Stimulated activated CD4-positive, alpha-beta T cell treated with anti-CD3 and anti-CD28 coated beads, TNF-alpha, amount 100 ng/mL, for 48 hours (primary cell): Measurements from ENCODE around the gene COG5.

Experiments used
- DNase-seq, 3 donors: peaks; one replicate each; pipeline ENCODE4 v3.0.0-alpha.2; 2020; ENCODE audit warnings: low read depth in 3 of 3

The COG5 gene

GRCh38 chr7:107563775-107564552, at the start of gene COG5, which contains the start of gene DUS4L:
Gene COG5 (minus strand): TSS chr7:107563920. CDS start chr7:107563896, 24 bp downstream.
Gene DUS4L (plus strand): TSS chr7:107563971. CDS start chr7:107567071, 3,100 bp downstream.
- peak; percentile 68 to 82 (median 72) for DNase-seq

DNA sequence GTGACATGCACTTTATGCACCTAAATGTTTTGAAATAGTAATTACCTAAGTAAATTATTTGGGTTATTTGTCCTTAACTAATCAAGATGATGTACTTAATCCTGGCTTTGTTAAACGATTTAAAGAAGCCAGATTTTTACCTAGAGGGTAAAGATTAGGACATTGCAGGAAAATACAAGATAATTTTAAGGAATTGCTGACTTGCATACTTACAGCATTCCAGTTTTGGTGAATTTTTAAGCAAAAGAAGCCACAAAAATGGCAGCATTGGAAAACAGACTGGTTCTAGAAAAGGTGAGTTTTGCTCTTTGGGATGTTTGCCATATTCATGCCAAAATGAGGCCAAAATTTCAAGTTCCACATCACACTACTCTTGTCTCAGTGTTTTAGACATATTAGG, 49.7 kb upstream of the COG5 start:
- DNase-seq: no peak

GRCh38 chr7:107610323-107610722, 46.6 kb upstream of the COG5 start:
- no peak for DNase-seq

DNA sequence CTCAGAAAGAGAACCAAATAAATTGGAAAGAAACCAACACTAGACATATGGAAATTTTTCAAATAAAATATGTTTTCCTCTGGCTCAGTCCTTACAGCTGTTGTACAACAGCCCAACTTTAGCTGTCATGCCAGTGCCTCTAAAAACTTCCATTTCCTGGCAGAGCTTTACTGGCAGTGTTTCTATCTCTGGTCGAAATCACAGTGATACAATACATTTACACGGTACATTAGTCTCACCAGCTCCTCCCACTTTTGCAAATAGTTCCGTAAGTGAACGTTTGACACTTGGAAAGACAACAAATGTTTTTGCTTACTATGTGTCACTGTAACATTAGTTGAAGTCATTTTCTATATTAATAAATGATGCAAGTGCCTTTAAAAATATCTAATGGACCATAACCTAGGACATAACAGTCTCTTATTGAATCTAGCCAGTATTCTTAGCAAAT, 46.1 kb upstream of the COG5 start:
- DNase-seq: no peak

DNA sequence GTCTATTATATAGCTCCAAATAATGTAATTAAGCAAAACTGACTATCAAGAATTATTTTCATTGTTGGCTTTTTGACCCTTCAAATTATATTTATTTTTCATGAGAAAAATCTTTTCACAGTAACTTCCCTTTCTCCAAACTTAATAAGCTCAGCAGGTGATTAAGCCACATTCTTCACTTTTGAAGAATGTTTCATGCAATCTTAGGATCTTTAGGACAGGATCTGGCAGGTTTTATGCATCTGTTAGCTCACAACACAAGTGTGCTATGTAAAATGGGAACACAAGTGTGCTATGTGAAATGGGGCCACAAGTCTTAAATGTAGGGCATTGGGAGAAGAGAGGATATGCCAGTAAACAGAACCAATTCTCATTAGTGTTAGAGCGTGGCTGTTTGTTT, 42.6 kb upstream of the COG5 start:
- no peak for DNase-seq

GRCh38 chr7:107605218-107605815, 41.6 kb upstream of the COG5 start:
- no peak for DNase-seq

DNA sequence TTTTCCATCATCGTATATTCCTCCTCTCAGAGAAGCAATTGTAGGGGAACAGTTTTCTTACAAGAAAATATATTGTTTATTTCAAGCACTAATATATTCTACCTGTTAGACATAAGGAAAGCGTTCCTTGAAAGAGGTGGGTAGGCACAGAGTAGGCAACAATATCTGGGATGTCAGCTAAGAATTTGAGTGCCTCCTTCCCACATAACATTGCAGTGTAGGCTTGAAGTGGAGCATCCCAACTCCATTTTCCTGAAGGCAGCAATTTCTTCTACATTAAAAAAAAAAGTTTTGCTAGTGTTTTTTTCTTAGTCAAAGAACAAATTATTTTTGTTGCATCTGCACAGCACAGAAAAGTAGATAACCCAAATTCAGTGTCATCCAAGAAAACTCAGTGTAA, 37.1 kb upstream of the COG5 start:
- DNase-seq: no peak

GRCh38 chr7:107599262-107599661, 35.5 kb upstream of the COG5 start:
- no peak for DNase-seq

DNA sequence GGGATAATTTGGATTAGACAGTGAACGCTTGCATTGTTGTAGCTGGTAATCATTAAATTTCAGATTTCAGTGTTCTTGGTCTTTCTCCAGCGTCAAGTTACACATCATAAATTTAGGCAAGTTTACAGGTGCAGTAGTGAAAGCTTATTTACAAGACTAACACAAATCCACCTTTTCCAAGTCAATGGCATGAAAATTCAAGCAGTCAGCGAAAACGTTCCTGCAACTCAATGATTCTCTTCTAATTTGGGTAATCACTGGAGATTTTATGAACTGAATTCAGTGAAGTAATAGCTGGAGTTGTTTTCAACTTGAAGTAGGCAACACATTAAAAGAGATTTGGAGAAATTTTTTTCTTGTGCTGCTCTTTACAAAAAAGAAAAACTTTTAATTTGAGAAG, 34.2 kb upstream of the COG5 start:
- no peak for DNase-seq

DNA sequence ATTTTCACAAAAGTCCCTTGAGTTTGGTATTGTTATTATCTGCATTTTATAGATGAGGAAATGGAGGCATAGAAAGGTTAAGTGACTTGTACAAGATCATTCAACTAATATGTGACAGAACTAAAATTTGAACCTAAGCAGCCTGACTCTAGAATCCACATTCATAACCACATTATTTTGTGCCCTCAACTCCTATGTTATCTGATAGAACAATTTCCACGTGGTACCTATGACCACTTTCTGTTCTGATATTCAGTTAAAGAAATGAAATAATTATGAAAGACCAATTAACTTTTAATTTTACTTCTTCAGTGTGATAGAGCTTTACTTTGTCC, 33.8 kb upstream of the COG5 start:
- DNase-seq: no peak

DNA sequence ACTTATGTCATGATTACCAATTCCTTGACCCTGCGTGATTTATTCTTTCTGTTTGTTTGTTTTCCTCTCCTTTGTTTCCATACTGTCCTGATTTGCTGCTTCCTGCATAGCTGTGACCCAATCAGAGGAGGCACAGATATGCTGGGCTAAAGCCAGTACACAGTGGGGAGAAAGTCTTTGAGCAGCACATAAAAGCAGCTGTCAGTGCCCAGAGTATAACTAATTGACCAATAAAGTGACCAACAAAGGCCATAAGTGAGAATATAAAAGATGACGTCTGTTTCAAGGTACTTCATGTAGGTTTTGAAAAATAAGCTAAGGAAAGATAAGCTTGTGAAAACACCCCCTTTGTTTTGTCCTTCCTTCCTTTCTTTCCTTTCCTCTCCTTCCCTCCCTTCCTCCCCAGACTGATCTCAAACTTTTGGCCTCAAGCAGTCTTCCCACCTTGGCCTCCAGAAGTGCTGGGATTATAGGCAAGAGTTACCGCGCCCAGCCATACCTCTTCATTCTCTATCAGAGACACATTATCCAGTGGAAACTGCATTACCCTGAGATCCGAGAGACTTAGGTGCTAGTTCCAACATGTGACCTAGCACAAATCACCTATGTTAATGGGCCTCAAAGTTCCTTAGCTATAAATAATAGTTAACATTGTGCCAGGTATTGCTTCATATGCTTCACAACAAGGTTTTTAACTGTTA, 33.3 kb upstream of the COG5 start:
- DNase-seq: no peak

DNA sequence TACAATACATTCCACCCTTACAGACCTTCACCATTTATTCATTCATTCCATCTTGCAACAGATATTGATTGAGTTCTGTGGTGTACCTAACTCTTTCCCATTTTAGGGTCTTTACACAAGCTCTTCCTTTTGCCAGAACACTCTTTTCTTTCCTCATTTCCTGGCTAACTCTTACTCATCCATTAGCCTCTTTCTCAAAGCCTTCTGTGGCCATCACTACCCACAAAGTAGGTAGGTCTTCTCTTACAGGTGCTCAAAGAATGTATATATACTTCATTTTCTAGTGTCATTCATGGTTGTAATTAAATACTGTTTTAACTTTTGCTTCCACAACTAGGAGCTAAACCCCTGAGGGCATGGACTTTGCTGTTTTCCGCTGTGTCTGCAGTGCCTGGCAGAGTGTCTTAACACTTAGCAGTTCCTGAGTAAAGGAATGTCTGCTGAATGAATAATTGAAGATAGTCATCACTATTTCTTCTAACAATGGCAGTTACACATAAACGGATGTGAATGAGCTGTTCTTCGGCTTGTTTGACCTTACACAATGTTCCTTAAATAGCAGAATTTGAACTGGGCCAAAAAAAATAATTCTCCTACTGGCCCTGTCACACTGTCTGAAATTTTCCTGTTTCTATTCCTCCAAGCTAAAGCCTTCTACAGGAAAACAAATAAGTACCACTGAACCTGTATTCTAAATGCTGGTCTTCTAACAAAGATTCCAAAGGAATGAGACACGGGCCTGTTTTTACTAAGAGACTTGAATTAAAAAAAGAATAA, 31.4 kb upstream of the COG5 start:
- DNase-seq: no peak

DNA sequence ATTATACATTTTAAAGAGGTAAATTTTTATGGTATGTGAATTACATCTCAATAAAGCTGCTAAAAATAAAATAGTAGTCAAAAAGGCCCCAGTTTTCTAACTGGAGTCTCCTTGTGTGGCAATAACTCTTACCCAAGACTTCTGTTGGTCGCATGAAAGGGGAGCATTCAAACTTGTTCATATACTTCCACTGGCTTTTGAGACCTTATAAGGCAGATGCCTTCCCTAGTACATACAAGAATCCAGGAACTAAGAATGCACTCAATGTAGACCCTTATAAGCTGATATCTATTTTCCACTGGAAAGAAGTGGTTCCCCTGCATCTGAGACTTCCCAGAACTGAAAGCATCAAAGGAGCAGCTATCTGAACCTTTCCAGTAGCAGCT, 29.3 kb upstream of the COG5 start:
- no peak for DNase-seq

GRCh38 chr7:107592361-107593024, 28.8 kb upstream of the COG5 start:
- DNase-seq: no peak

- no peak for DNase-seq
These were observed 27.7 kb upstream of the COG5 start for GRCh38 chr7:107591421-107591820.

DNA sequence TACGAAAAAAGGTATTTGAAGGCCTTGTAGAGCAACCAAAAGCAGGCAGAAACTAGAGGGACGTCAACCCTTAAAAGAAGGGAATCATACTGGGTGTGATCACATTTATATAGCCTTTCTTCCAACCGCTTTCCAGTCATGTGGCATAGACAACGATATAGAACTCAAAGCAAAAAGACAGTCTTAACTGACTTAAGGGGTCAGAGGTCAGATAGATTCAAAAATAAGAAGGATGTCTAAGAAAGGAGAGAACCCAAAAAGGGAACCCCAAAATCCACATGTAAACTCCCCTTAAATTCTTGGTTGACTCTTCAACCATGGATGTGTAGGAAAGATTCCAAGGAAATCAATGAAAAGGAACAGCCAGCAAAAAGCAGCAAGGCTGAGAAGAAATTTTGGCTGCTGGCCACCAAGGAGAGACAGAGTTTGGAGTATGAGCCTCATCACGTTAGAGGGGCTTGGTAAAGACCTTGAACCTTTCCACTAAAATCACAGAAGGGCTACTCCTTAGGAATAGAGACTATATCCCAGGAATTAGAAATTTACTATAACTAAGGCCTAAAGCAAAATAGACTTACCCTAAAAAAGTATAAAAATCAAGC, 24.9 kb upstream of the COG5 start:
- DNase-seq: no peak

DNA sequence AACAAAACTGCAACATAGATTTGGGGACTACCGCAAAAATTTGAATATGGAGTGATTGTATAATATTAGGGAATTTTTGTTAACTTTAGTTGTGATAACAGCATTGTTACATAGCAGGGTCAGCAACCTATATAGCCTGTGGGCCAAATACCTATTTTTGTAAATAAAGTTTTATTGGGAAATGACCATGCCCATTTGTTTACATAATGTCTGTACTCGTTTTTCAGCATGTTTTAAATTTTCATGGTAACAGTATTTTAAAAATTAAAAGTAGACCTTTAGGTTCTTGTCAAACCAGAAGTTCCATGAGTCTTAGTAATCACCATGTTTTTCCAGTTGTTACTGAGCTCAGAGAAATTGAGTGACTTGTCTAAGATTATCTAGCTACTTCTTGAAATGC, 21.0 kb upstream of the COG5 start:
- no peak for DNase-seq

DNA sequence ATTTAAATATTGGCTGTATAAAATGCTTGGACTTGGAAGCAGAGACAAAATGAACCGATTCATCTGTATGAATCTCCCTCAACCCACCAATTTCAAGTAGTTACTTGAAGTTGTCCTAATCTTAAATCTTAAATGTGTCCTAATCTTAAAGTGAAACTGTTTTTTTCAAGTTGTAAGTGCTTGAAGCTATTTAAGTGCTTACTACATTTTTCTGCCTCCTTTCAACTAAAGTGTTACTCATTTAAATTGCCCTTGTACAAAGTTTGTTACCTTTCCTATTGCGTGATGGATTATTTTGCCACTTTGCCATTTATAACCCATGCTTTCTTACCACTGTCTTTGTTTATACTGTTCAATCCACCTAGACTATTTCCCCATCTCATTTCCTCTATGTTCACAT, 19.2 kb upstream of the COG5 start:
- DNase-seq: no peak

DNA sequence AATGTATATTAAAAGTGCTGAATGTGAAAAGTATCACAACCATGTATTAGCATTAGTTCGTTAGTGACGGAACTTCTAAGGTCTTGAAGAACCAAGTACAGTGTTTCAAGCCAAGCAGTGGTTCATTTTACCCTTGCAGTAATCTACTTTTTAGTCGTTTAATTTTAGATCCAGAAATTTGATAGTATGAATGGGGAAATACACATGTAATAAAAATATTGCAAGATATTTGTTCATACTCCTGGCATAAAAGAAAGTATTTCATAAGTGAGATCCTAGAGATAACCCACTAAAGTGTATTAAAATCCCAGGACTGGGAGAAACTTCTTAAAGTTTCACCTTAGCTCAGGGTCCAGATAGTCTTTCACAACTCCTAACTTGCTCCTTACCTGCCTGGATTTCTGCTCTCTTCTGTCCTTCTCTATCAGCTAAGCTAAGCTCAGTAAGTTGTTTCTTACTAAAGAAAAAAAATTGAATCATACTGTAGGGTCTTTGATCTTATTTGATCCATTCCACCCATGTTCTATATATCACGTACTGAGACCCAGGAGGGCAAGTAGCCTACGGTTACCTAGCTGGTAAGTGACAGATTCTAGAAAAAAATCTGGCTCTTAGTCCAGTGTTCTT, 17.8 kb upstream of the COG5 start:
- DNase-seq: no peak

- DNase-seq: no peak
These were observed 17.1 kb upstream of the COG5 start for GRCh38 chr7:107580716-107581383.
